NCI-H2029 treated with DMSO at 0.1 percent for 48 hours (cell line): ENCODE results near the gene C1orf35.

Experiments used
- DNase-seq: peaks from one replicate; lab custom pipeline; 2025; lab: John Stamatoyannopoulos, UW

The C1orf35 gene

DNA sequence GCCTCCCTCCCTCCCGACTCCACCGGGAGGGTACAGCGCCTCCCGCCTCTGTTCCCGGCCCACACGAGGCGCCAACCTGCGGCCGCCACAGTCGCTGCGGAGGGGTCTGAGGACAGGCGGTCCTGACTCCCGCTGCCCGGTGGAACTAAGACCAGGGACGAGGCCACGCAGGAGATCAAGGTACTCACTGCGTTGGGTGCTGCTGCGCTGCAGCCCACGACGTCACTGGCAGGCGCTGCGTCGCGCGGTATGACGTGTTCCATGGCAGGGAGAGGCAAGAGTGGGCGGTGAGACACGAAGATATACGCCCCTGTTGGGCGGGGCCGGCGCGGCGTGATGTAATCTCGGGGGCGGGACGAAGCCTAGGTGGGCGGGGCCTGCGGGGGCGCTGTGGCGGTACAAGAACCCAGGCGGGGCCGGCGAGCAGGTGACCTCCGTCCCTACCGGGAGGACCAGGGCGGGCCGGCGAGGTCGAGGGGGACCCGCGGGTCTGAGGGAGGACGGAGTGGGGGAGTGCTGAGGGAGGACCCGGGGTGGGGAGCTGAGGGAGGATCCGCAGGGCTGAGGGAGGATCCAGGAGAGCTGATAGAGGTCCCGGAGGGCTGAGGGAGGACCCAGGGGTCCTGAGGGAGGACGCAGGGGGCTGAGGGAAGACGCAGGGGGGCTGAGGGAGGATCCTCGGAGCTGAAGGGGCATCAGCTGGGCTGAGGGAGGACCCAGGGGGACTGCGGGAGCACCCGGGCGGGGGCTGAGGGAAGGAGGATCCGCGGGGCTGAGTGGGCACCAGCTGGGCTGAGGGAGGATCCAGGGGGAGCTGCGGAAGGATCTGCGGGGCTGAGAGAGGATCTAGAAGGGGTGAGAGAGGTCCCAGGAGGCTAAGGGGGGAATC, 6.2 kb upstream of the C1orf35 start, which contains the start of gene MRPL55:
Gene MRPL55, minus strand, starts transcription at position 227 of the 889 bp plus-strand sequence. CDS start 1,039 bp downstream, outside the sequence.
- peak; percentile 82 for DNase-seq

- no peak for DNase-seq
These were observed 5.6 kb upstream of the C1orf35 start for GRCh38 chr1:228108742-228109072.

DNA sequence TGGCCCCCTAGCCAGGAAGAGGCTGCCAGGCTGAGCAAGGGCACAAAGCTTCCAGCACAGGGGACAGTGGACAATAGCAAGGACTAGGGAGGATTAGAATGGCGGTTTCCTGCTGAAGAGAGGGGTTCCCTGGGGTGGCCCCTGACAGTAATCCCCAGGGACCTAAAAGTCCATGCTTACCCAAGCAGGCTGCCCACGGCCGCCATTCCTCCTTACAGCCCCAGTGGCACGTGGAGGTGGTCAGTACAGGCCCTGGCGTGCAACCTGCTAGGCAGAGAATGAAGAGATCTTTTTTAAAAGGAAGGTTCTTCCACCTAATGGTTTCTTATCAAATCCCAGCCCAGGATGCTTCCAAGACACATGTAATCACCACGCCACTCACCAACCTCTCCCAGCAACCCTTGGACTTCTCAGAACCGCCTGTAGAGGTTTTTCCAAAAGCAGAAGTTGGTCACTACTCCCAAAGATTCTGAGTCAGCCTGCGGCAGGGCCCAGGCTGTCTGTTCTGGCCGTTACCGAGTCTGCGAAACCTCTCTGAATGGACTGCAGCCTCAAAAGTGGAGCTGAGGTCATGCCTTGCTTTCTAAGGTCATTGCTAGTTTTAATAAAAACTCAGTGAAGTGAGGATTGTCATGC, 5.0 kb upstream of the C1orf35 start:
- no peak for DNase-seq

- DNase-seq: no peak
These were observed 4.5 kb upstream of the C1orf35 start for GRCh38 chr1:228107636-228108035.

- DNase-seq: no peak
These were observed 3.6 kb upstream of the C1orf35 start for GRCh38 chr1:228106800-228107054.

- DNase-seq: no peak
These were observed 3.1 kb upstream of the C1orf35 start for GRCh38 chr1:228105996-228106799.

- DNase-seq: no peak
These were observed 2.3 kb upstream of the C1orf35 start for GRCh38 chr1:228105270-228105995.

GRCh38 chr1:228104526-228105269, 1.6 kb upstream of the C1orf35 start:
- no peak for DNase-seq

DNA sequence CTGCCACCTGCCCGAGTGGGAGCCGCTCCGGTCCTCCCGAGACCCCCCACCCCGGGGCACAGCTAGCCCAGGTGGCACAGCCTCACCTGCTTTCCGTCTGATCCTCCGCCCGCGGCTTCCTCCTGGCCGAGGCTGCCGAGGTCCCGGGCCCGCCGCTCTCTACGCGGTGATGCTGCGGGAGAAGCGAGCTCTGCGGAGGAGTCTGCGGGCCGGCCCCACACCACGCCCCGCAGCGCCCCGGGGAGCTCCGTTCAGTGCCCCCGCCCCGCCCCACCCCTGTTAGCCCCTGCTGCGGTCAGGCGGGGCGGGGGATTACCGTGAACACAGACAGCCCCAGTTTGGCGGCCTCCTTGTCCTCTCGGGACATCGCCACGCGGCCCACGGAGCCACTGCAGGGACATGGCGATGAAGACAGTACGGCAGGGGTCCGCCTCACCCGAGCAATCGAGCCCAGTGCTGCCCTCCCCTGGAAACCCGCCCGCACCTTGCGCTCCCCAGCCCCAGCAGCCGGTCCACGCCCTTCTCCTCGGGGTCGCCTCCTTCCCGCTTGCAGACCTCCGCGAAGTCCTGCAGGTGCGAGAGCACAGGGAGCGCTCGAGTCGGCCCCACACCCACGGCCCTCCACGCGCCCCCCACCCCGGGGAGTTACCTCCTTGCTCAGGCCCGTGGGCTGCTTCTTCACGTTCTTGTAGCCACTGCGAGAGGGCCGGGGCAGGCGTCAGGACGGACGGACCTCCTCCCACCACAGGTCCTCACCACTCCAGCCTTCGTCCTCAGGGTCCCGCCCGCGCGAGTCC, 933 bp downstream of the C1orf35 start:
- DNase-seq: no peak

DNA sequence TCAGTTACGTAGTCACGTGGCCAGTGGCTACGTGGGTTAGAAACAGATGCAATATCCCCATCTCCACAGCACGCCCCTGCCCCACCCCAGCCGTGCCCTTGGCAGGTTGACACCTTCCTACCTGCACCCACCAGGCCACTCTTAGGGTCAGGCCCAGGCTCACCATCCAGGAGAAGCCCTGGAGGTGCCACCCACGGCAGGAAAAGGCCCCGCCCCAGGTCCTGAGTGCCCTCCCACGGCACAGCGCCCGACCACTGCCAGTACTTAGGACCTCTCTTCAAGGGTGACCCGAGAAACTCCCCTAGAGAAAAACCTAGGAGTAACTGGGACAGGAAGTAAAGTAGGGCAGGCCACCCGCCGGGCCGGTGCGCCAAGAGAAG, 1.5 kb downstream of the C1orf35 start:
- no peak for DNase-seq

DNA sequence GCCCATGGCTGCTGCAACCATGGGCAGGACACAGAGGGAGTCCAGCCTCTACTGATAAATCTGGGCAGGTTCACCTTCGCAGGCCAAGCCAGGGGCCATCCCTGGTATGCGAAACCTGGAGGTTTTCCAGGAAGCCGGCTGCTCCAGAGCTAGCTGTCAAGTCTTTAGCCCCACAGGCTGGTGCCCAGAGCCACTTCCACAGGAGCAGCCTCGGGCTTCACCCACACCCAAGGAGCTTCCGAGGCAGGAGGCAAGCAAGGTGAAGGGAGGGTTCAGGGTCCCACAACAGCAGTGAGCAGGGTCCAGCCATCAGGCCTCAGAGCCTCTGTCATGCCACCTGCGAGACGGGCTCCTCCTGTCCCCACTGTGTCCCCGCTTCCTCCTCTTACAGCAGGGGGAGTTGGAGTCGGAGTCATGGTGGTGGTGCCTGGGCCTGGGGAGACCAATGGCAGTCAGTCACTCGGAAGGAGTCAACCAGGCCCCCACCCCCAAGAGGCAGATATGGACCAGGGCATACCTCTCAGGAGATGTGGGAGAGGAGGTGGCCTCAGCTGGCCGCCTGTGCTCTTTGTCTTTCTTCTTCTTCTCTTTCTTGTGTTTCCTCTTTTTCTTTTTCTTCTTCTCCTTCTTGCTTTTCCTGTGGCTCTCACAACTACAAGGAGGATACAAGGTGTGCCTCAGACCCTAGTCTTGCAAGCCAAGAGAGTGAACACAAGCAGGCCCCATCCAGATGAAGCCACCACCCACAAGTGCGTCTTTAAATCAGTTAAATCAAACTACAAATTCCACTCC, 2.1 kb downstream of the C1orf35 start:
- no peak for DNase-seq

- no peak for DNase-seq
These were observed 3.8 kb downstream of the C1orf35 start for GRCh38 chr1:228099331-228099732.

- no peak for DNase-seq
These were observed 4.7 kb downstream of the C1orf35 start for GRCh38 chr1:228098323-228098931.

DNA sequence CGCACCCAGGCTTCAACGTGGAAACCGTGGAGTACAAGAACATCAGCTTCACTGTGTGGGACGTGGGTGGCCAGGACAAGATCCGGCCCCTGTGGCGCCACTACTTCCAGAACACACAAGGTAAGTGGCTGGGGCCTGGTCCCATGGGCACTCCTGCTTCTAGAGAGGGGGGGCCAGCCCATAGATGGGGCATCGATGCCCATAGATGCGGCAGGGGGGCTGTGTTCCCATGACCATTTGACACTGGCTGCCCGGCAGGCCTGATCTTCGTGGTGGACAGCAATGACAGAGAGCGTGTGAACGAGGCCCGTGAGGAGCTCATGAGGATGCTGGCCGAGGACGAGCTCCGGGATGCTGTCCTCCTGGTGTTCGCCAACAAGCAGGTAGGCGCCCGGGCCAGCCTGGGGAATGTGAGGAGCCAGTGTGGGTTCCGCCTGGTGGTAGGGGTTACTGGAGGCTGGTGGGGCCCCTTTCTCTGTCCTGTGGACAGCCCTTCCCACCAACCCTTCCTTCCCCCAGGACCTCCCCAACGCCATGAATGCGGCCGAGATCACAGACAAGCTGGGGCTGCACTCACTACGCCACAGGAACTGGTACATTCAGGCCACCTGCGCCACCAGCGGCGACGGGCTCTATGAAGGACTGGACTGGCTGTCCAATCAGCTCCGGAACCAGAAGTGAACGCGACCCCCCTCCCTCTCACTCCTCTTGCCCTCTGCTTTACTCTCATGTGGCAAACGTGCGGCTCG, 5.6 kb downstream of the C1orf35 start:
- no peak for DNase-seq

DNA sequence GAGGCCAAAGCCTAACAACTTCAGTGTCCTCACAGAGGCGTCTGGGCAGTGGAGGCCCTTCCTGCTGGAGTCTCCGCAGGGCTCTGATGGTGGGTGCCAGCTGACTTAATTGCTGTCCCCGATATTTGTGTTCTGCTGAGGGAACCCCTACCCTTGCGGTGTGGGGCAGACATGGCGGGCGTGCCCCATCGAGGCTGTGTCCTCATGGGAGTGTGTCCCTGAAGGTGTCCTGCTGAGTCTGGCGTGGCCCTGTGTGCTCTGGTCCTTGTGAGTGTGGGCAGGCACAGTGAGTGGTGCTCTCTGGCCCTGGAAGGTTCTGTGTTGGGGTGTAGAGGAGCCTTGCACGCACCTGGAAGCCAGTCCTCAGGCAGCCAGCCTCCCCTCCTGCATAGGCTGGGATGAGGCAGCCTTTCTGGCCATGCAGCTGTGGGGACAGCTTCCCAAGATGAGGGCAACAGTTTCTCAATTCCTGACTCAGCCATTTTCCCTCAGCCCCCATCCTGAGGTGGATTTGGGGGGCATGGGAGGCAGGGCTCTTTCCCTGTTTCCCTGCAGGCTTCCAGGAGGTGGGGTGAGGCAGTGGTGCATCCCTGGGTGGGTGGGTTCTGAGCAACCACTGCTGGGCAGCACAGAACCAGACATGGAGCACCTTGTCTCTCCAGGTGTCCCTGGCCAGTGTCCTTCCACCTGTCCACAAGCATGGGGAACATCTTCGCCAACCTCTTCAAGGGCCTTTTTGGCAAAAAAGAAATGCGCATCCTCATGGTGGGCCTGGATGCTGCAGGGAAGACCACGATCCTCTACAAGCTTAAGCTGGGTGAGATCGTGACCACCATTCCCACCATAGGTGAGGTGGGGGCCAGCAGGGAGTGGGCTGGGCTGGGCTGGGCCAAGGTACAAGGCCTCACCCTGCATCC, 6.5 kb downstream of the C1orf35 start:
- no peak for DNase-seq

GRCh38 chr1:228095938-228096337, 7.2 kb downstream of the C1orf35 start:
- no peak for DNase-seq

GRCh38 chr1:228095161-228095560, 8.0 kb downstream of the C1orf35 start:
- no peak for DNase-seq
